ENCODE measurements around the gene TBC1D9B. TPM values are rescaled to one million over a fixed set of nuclear protein-coding genes. Genes with fewer than 3 reads are reported as not detected.

TBC1D9B gene
- total RNA-seq, 4 donors from 2014 or later: 56.1 to 65.9 (median 62.7) TPM

DNA sequence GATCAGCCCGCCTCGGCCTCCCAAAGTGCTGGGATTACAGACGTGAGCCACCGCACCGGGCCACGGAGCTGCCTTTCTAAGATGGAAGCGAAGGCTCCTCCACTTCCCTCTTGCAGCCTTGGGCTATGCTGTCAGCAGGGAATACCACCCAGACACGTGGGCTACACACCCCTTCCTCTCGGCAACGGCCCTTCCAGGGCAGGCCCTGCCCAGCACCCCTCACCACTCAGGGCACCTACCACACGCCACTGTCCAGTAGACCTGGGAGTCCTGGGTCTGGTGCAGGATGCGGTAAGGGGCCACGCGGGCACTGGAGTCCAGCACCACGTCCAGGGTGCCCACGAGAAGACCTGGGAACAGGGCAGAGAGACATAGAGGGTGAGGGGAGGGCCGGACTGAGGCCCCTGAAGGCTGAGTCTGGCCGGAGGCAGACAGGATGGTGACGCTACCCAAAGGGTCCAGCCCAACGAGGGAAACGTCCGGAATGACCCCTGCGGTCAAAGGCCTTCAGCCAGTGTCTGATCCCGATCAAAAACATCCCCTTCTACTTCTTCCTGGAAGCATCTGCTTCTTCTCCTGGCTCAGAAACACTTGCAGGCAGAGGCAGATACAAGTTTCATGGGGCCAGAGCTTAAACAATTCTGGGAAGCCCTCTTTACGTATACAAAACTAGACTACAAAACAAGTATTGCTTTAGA lies 3.1 kb downstream of the TBC1D9B start:
- no peak overlapping the region for H3K27ac ChIP-seq
- peaks cover 0 to 10% of the 10 kb centered on the region in 2 donors for H3K36me3 ChIP-seq
- TF ChIP-seq POLR2A (IDR thresholded peaks at IDR 0.05) (no peak), CTCF (IDR thresholded peaks at IDR 0.05 in 4 of 5, conservative IDR thresholded peaks at IDR 0.05 in 1 of 5) (no peak)
- in situ Hi-C loops (cut with MboI; ENCODE audit: low sequenced_read_pairs in 4 of 4) (loop anchor here in 2 of 4 donors (10.0 to 25.0 kb wide), 2 partner anchors 100 to 183 kb away; partner anchors contain the start of gene MGAT4B (in 1 of the 2)), intact Hi-C loops (cut with DNase I; ENCODE audit: low total_unique reads) (no loop called here)
- peaks cover 25 to 40% of the 10 kb centered on the region in 2 donors for H3K4me1 ChIP-seq
- H3K27me3 ChIP-seq: no peaks in the 10 kb centered on the region
- H3K9me3 ChIP-seq: no peaks in the 10 kb centered on the region
- no peak overlapping the region for H3K4me3 ChIP-seq
- ATAC-seq (no peak), DNase-seq (no peak)

DNA sequence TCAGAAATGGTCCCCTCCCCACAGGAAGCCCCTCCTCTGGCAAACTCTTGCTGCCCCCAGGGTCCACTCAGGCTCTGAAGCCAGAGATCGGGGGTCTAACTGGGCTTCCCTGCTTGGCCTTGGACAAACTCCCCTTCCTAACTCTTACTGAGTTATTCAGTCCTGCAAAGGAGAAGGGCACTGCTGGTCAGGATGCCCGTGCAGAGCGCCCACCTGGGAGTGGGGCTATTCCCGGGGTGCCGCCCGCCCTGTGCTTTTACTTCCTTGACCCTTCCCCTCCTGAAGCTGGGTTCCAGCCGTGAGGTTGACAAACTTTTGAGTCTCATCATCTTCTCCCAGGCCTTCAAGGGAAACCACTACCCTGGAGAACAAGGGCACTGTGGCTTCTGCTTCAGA lies 4.9 kb downstream of the TBC1D9B start:
- ATAC-seq (no peak), DNase-seq (no peak)
- in situ Hi-C loops (cut with MboI; ENCODE audit: low sequenced_read_pairs in 4 of 4) (loop anchor here in 2 of 4 donors (10.0 to 25.0 kb wide), 2 partner anchors 98 to 185 kb away; partner anchors contain the start of gene MGAT4B (in 1 of the 2)), intact Hi-C loops (cut with DNase I; ENCODE audit: low total_unique reads) (no loop called here)
- Histone ChIP-seq H3K9me3 (no peaks in the 10 kb centered on the region), H3K4me1 (peaks cover 25 to 36% of the 10 kb centered on the region in 2 donors), H3K36me3 (peaks cover 0 to 28% of the 10 kb centered on the region in 2 donors), H3K4me3 (no peak overlapping the region), H3K27me3 (no peaks in the 10 kb centered on the region), H3K27ac (peak overlapping the region in 2 of 4 donors; percentile 80 to 81)
- TF ChIP-seq CTCF (IDR thresholded peaks at IDR 0.05 in 4 of 5, conservative IDR thresholded peaks at IDR 0.05 in 1 of 5) (no peak), POLR2A (IDR thresholded peaks at IDR 0.05) (no peak)

DNA sequence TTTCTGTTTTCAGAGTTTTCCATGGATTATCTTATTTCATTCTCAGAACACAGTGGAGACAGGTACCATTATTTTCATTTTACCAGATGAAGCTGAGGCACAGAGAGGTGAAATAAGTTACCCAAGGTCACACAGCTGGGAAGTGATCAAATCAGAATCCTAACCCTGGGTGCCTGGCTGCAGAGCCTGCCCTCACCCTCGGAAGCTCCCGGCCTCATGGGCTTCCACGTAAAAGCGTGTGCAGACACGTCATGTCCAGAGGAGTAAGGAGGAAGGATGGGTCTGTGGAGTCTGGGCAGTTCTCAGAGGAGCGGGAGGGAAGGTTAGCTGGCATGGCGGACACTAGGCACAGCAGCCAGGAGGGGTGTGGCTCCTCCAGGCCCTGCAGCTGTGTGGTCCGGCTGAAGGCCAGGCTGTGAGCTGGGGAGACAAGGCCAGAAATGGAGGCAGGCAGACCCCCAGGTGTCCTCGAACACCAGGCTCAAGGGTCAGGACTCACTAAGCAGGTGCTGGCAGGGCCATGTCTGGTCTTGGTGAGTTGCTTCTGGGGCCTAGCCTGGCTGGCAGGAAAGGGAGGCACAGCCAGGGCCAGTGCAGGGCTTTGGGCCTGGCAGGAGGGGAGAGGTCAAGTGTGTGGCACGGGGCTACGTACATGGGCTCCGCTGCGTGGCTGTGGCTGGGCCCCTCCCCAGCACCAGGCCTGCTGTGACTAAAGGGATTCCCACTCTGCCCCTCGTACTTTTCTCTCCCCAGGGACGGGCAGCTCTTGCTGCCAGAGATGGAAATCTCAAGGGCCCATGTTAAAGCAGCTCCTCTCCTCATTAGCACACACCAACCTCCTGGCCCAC lies 5.6 kb downstream of the TBC1D9B start:
- Histone ChIP-seq H3K36me3 (peaks cover 0 to 34% of the 10 kb centered on the region in 2 donors), H3K27ac (peak overlapping the region; percentile 8 to 81 (median 74)), H3K9me3 (no peaks in the 10 kb centered on the region), H3K27me3 (no peaks in the 10 kb centered on the region), H3K4me1 (peaks cover 24 to 36% of the 10 kb centered on the region in 2 donors), H3K4me3 (no peak overlapping the region)
- ATAC-seq (peak in 1 of 2 donors; percentile 37), DNase-seq (no peak)
- in situ Hi-C loops (cut with MboI; ENCODE audit: low sequenced_read_pairs in 4 of 4) (loop anchor here in 2 of 4 donors (10.0 to 25.0 kb wide), 2 partner anchors 97 to 185 kb away; partner anchors contain the start of gene MGAT4B (in 1 of the 2)), intact Hi-C loops (cut with DNase I; ENCODE audit: low total_unique reads) (loop anchor here (2.0 kb wide), 1 partner anchor 15 kb away; no protein-coding TSS in a partner anchor)
- TF ChIP-seq POLR2A (IDR thresholded peaks at IDR 0.05) (no peak), CTCF (IDR thresholded peaks at IDR 0.05 in 4 of 5, conservative IDR thresholded peaks at IDR 0.05 in 1 of 5) (no peak)

- H3K36me3 ChIP-seq: peaks cover 0 to 35% of the 10 kb centered on the region in 2 donors
- no peak for DNase-seq
- H3K9me3 ChIP-seq: no peaks in the 10 kb centered on the region
- H3K4me3 ChIP-seq: no peak overlapping the region
- peak overlapping the region; percentile 50 to 81 (median 74) for H3K27ac ChIP-seq
- no peaks in the 10 kb centered on the region for H3K27me3 ChIP-seq
- ATAC-seq: peak in 1 of 2 donors; percentile 23
- in situ Hi-C loops (cut with MboI; ENCODE audit: low sequenced_read_pairs in 4 of 4): loop anchor here in 2 of 4 donors (10.0 to 25.0 kb wide), 2 partner anchors 97 to 186 kb away; partner anchors contain the start of gene MGAT4B (in 1 of the 2)
- peaks cover 17 to 31% of the 10 kb centered on the region in 2 donors for H3K4me1 ChIP-seq
- intact Hi-C loops (cut with DNase I; ENCODE audit: low total_unique reads): loop anchor here (2.0 kb wide), 1 partner anchor 15 kb away; no protein-coding TSS in a partner anchor
- no peak for TF ChIP-seq POLR2A (IDR thresholded peaks at IDR 0.05)
These were observed 6.2 kb downstream of the TBC1D9B start for GRCh38 chr5:179901462-179901861.

Measured in gastrocnemius medialis (tissue), 4 donors.